SK-N-SH (cell line): Measurements from ENCODE around the gene MSH6. TPM values are rescaled to one million over a fixed set of nuclear protein-coding genes. Genes with fewer than 3 reads are reported as not detected.

Experiments
- CTCF ChIA-PET: fragments of 300-600, 350-600 bp; formaldehyde crosslinking; extraction: SDS; loops from one replicate; lab custom pipeline; 2021; lab: Yijun Ruan, JAX
- POLR2A ChIA-PET: fragments of 350-600 bp; sonication (Branson Sonifier 250); formaldehyde crosslinking; extraction: SDS; loops from one replicate; lab custom pipeline; 2020; ENCODE audit warnings: antibody characterized with exemption, inconsistent platforms; lab: Yijun Ruan, JAX
- DNase-seq: peaks from one replicate; pipeline ENCODE4 v3.0.0; 2012
- H2AFZ ChIP-seq: fragments of 200-600 bp; sonication (generic); 2 replicates; pipeline ENCODE4 v1.8.1; 2016; ENCODE audit warnings: antibody characterized with exemption, mild to moderate bottlenecking, low read depth
- H3F3A ChIP-seq: fragments of 200-600 bp; sonication (generic); replicated peaks from 2 replicates; pipeline ENCODE3; 2016; ENCODE audit warnings: antibody characterized with exemption, mild to moderate bottlenecking; ENCODE audit not compliant: insufficient read depth
- H3K27ac ChIP-seq, 2 experiments: fragments of 200-500 bp in 1 of 2; fragments of 200-600 bp in 1 of 2; sonication (Bioruptor generic) in 1 of 2; sonication (generic), shearing (Covaris generic) in 1 of 2; 2 replicates each; pipeline versions ENCODE4 v1.5.1 to v1.6.1; 2014 to 2016; ENCODE audit warnings: low read depth in 2 of 2, inconsistent platforms in 1 of 2, low read length in 1 of 2, mild to moderate bottlenecking in 1 of 2, mixed read lengths in 1 of 2
- H3K27me3 ChIP-seq: fragments of 200-600 bp; sonication (generic), shearing (Covaris generic); 2 replicates; pipeline ENCODE4 v1.6.1; 2016; ENCODE audit warnings: mixed run types; ENCODE audit not compliant: insufficient read depth
- H3K36me3 ChIP-seq, 2 experiments: fragments of 200-500 bp in 1 of 2; fragments of 200-600 bp in 1 of 2; sonication (Bioruptor generic) in 1 of 2; sonication (generic) in 1 of 2; replicated peaks in 1 of 2; 2 replicates each; pipeline versions ENCODE3 to v1.5.1; 2014 to 2016; ENCODE audit warnings: low read length in 1 of 2, mild to moderate bottlenecking in 1 of 2; ENCODE audit not compliant: insufficient read depth in 2 of 2, control insufficient read depth in 1 of 2
- H3K4me1 ChIP-seq, 2 experiments: fragments of 200-500 bp in 1 of 2; fragments of 200-600 bp in 1 of 2; sonication (Bioruptor generic) in 1 of 2; sonication (generic), shearing (Covaris generic) in 1 of 2; 2 replicates each; pipeline versions ENCODE4 v1.5.1 to v1.6.1; 2014 to 2016; ENCODE audit warnings: low read depth in 1 of 2, low read length in 1 of 2, mixed run types in 1 of 2; ENCODE audit not compliant: insufficient read depth in 2 of 2, control insufficient read depth in 1 of 2
- H3K4me2 ChIP-seq: fragments of 200-600 bp; sonication (generic), shearing (Covaris generic); 2 replicates; pipeline ENCODE4 v1.6.1; 2017; ENCODE audit warnings: mixed run types
- H3K4me3 ChIP-seq, 2 experiments: fragments of 200-500 bp in 1 of 2; fragments of 200-600 bp in 1 of 2; sonication (Bioruptor generic) in 1 of 2; sonication (generic), shearing (Covaris generic) in 1 of 2; 2 replicates each; pipeline versions ENCODE4 v1.5.1 to v1.8.1; 2014 to 2016; ENCODE audit warnings: low read depth in 2 of 2, inconsistent platforms in 1 of 2, low read length in 1 of 2, mild to moderate bottlenecking in 1 of 2, mixed read lengths in 1 of 2, moderate library complexity in 1 of 2
- H3K79me2 ChIP-seq: fragments of 200-600 bp; sonication (generic); 2 replicates; pipeline ENCODE4 v1.8.1; 2017; ENCODE audit warnings: mild to moderate bottlenecking; ENCODE audit not compliant: insufficient read depth
- H3K9ac ChIP-seq: fragments of 200-600 bp; sonication (generic); 2 replicates; pipeline ENCODE4 v1.6.1; 2017; ENCODE audit warnings: mixed run types
- H3K9me2 ChIP-seq: fragments of 200-600 bp; sonication (generic); 2 replicates; pipeline ENCODE4 v1.6.1; 2017; ENCODE audit warnings: mixed run types
- H3K9me3 ChIP-seq: fragments of 200-600 bp; sonication (generic); 2 replicates; pipeline ENCODE4 v1.6.1; 2017; ENCODE audit warnings: mixed run types, mild to moderate bottlenecking, moderate library complexity
- H4K20me1 ChIP-seq: fragments of 200-600 bp; sonication (generic); 2 replicates; pipeline ENCODE4 v1.6.1; 2017; ENCODE audit warnings: mild to moderate bottlenecking, mixed run types; ENCODE audit not compliant: insufficient read depth
- ELF1 ChIP-seq: IDR thresholded peaks from 2 replicates; pipeline ENCODE4 v1.4.0; 2012
- FOSL2 ChIP-seq: IDR thresholded peaks from 2 replicates; pipeline ENCODE4 v1.4.0; 2012; ENCODE audit warnings: low read depth, mild to moderate bottlenecking, moderate library complexity, borderline replicate concordance
- FOXJ3 ChIP-seq: sonication (generic); formaldehyde crosslinking; IDR thresholded peaks from 2 replicates; pipeline ENCODE4 v1.5.1; 2020; ENCODE audit warnings: mild to moderate bottlenecking, missing genetic modification reagents
- FOXM1 ChIP-seq: IDR thresholded peaks from 2 replicates; pipeline ENCODE4 v1.4.0; 2012; ENCODE audit warnings: low read depth, mild to moderate bottlenecking
- MEF2A ChIP-seq: IDR thresholded peaks from 2 replicates; pipeline ENCODE4 v1.4.0; 2012; ENCODE audit warnings: low read depth, borderline replicate concordance
- MXI1 ChIP-seq: IDR thresholded peaks from 2 replicates; pipeline ENCODE4 v1.6.1; 2012; ENCODE audit warnings: mild to moderate bottlenecking, low read depth, low read length, improper control_type of control experiment
- NFIC ChIP-seq: IDR thresholded peaks from 2 replicates; pipeline ENCODE4 v1.4.0; 2012; ENCODE audit warnings: borderline replicate concordance
- POLR2AphosphoS5 ChIP-seq: IDR thresholded peaks from 2 replicates; pipeline ENCODE4 v1.6.1; 2012; ENCODE audit warnings: low read depth, low read length
- RAD21 ChIP-seq: IDR thresholded peaks from 2 replicates; pipeline ENCODE4 v1.6.1; 2012; ENCODE audit warnings: mild to moderate bottlenecking, low read length
- RCOR1 ChIP-seq: fragments of 150-350 bp; IDR thresholded peaks from 2 replicates; pipeline ENCODE4 v1.6.1; 2017; ENCODE audit warnings: antibody characterized with exemption, low read length
- SIN3A ChIP-seq: IDR thresholded peaks from 2 replicates; pipeline ENCODE4 v1.6.1; 2012; ENCODE audit warnings: low read depth, mild to moderate bottlenecking, low read length, moderate library complexity, borderline replicate concordance
- SMC3 ChIP-seq: IDR thresholded peaks from 2 replicates; pipeline ENCODE4 v1.6.1; 2012; ENCODE audit warnings: low read depth, low read length, improper control_type of control experiment
- TAF1 ChIP-seq: IDR thresholded peaks from 2 replicates; pipeline ENCODE4 v1.6.1; 2012; ENCODE audit warnings: low read depth, mild to moderate bottlenecking, low read length, moderate library complexity, borderline replicate concordance
- TEAD4 ChIP-seq: IDR thresholded peaks from 2 replicates; pipeline ENCODE4 v1.4.0; 2012; ENCODE audit warnings: mild to moderate bottlenecking, borderline replicate concordance; ENCODE audit not compliant: insufficient read depth
- WGBS: methylation state at CpG from one replicate; pipeline ENCODE4 v1.1.6; 2017; ENCODE audit warnings: low lambda C conversion rate; 5-methylcytosine and 5-hydroxymethylcytosine counted together
- polyA plus RNA-seq, 3 experiments: library from polyadenylated mRNA; depleted of rRNA; stranded (reverse); fragments of >200 nt; gene quantifications; 2 replicates each; pipeline ENCODE4 v1.2.3, GENCODE V29; 2012
- TF ChIP-seq, protein P1 (sequence below): fragments of 150-350 bp; IDR thresholded peaks from 2 replicates; pipeline ENCODE4 v1.6.1; 2016; ENCODE audit warnings: mild to moderate bottlenecking, low read depth, low read length
- TF ChIP-seq, protein P2 (sequence below): IDR thresholded peaks from 2 replicates; pipeline ENCODE4 v1.4.0; 2012; ENCODE audit warnings: low read depth, borderline replicate concordance
- TF ChIP-seq, protein P3 (sequence below): IDR thresholded peaks from 2 replicates; pipeline ENCODE4 v1.4.0; 2012; ENCODE audit warnings: low read depth, borderline replicate concordance
- TF ChIP-seq, protein P4 (sequence below): fragments of 150-350 bp; IDR thresholded peaks from 2 replicates; pipeline ENCODE4 v1.6.1; 2017; ENCODE audit warnings: antibody characterized with exemption, low read length, low read depth, borderline replicate concordance
- TF ChIP-seq, protein P5 (sequence below): IDR thresholded peaks from 2 replicates; pipeline ENCODE4; 2012

MSH6 gene
- polyA plus RNA-seq, 1 of the 3 experiments (the other 2 are of a cell fraction): 16.4 TPM

DNA sequence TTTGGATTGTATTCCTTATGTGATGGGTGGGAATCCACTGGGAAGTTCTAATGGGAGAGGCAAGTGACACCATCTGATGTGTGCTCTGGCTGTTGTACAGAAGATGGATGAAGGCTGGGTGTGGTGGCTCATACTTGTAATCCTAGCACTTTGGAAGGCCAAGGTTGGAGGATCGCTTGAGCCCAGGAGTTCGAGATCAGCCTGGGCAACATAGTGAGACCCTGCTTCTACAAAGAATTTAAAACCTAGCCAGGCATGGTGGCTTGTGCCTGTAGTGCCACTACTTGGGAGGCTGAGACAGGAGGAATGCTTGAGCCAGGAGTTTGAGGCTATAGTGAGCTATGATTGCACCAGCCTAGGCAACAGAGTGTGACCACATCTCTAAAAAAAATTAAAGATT is 10.6 kb upstream of the MSH6 start:
- POLR2A ChIA-PET: no interaction called here
- no peaks in the 10 kb centered on the region for H3K79me2 ChIP-seq
- H2AFZ ChIP-seq: no peak overlapping the region
- no peaks in the 10 kb centered on the region for H3K9me3 ChIP-seq
- TF ChIP-seq TAF1 (no peak), RCOR1 (no peak), MEF2A (no peak), TEAD4 (no peak), SIN3A (no peak), NFIC (no peak), FOSL2 (no peak), FOXM1 (no peak), MXI1 (no peak), FOXJ3 (CRISPR knock-in tag) (no peak), POLR2AphosphoS5 (no peak), SMC3 (no peak), RAD21 (no peak), ELF1 (no peak)
- TF ChIP-seq, protein P1, sequence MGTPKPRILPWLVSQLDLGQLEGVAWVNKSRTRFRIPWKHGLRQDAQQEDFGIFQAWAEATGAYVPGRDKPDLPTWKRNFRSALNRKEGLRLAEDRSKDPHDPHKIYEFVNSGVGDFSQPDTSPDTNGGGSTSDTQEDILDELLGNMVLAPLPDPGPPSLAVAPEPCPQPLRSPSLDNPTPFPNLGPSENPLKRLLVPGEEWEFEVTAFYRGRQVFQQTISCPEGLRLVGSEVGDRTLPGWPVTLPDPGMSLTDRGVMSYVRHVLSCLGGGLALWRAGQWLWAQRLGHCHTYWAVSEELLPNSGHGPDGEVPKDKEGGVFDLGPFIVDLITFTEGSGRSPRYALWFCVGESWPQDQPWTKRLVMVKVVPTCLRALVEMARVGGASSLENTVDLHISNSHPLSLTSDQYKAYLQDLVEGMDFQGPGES: no peak
- TF ChIP-seq, protein P2, sequence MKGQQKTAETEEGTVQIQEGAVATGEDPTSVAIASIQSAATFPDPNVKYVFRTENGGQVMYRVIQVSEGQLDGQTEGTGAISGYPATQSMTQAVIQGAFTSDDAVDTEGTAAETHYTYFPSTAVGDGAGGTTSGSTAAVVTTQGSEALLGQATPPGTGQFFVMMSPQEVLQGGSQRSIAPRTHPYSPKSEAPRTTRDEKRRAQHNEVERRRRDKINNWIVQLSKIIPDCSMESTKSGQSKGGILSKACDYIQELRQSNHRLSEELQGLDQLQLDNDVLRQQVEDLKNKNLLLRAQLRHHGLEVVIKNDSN: no peak
- TF ChIP-seq, protein P3, sequence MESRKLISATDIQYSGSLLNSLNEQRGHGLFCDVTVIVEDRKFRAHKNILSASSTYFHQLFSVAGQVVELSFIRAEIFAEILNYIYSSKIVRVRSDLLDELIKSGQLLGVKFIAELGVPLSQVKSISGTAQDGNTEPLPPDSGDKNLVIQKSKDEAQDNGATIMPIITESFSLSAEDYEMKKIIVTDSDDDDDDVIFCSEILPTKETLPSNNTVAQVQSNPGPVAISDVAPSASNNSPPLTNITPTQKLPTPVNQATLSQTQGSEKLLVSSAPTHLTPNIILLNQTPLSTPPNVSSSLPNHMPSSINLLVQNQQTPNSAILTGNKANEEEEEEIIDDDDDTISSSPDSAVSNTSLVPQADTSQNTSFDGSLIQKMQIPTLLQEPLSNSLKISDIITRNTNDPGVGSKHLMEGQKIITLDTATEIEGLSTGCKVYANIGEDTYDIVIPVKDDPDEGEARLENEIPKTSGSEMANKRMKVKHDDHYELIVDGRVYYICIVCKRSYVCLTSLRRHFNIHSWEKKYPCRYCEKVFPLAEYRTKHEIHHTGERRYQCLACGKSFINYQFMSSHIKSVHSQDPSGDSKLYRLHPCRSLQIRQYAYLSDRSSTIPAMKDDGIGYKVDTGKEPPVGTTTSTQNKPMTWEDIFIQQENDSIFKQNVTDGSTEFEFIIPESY: no peak
- TF ChIP-seq, protein P4, sequence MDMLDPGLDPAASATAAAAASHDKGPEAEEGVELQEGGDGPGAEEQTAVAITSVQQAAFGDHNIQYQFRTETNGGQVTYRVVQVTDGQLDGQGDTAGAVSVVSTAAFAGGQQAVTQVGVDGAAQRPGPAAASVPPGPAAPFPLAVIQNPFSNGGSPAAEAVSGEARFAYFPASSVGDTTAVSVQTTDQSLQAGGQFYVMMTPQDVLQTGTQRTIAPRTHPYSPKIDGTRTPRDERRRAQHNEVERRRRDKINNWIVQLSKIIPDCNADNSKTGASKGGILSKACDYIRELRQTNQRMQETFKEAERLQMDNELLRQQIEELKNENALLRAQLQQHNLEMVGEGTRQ: no peak
- TF ChIP-seq, protein P5, sequence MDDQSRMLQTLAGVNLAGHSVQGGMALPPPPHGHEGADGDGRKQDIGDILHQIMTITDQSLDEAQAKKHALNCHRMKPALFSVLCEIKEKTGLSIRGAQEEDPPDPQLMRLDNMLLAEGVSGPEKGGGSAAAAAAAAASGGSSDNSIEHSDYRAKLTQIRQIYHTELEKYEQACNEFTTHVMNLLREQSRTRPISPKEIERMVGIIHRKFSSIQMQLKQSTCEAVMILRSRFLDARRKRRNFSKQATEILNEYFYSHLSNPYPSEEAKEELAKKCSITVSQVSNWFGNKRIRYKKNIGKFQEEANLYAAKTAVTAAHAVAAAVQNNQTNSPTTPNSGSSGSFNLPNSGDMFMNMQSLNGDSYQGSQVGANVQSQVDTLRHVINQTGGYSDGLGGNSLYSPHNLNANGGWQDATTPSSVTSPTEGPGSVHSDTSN: no peak
- no peak overlapping the region for H3K9ac ChIP-seq
- H4K20me1 ChIP-seq: no peaks in the 10 kb centered on the region
- no peaks in the 10 kb centered on the region for H3K27me3 ChIP-seq
- no peaks in the 10 kb centered on the region for H3K4me1 ChIP-seq
- DNase-seq: no peak
- no peak overlapping the region for H3K4me3 ChIP-seq
- no peaks in the 10 kb centered on the region for H3K9me2 ChIP-seq
- CTCF ChIA-PET: interaction anchor here (10.8 kb wide), 1 partner anchor 334 kb away, joined by 228 read pairs; no protein-coding TSS in a partner anchor
- whole genome bisulfite sequencing: 88% methylated on average over 2 of the region's 2 CpGs
- no peak overlapping the region for H3K4me2 ChIP-seq
- no peaks in the 10 kb centered on the region for H3K36me3 ChIP-seq
- peaks cover 4% of the 10 kb centered on the region for H3F3A ChIP-seq
- H3K27ac ChIP-seq: no peak overlapping the region
